Measurements from ENCODE around the gene TRIM8.

TRIM8 gene

GRCh38 chr10:102633287-102633686, 11.0 kb upstream of the TRIM8 start:
- no peak for DNase-seq

GRCh38 chr10:102633848-102634247, 10.4 kb upstream of the TRIM8 start:
- DNase-seq: no peak

DNA sequence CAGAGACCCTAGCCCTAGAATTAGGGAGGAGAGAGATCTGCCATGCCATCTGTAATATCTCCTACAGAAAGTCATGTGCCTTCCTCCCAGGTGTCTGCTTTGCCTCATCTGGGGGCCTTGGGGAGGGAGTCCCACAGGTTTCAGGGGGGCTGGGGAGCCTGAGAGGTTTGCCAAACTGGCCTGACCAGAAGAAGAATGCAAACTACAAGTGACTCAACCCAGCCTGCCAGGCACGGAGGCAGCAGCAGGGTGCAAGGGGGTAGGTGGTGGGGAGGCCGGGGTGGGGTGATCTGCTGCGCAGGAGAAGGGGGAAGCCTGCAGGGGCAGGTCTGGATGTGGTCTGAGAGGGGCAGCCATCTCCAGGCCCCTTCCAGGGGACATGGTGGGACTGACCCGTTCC, 9.6 kb upstream of the TRIM8 start:
- DNase-seq: no peak

DNA sequence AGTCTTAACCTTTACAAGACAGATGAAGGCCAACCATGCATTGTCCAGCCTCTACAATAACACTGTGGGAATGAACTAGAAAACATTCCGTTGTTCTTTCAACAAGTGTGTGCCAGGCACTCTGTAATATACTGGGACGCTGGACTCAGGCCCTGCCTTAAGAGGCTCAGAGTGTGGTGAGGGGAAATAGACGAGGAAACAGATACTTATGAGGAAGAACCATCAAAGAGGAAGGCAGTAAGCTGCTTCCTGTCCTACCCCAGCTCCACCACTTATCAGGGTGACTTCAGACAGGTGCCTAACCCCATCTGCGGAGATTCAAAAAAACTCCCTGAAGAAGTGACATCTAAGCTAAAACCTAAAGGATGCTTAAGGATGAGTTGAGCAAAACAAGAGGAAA, 8.9 kb upstream of the TRIM8 start:
- no peak for DNase-seq

DNA sequence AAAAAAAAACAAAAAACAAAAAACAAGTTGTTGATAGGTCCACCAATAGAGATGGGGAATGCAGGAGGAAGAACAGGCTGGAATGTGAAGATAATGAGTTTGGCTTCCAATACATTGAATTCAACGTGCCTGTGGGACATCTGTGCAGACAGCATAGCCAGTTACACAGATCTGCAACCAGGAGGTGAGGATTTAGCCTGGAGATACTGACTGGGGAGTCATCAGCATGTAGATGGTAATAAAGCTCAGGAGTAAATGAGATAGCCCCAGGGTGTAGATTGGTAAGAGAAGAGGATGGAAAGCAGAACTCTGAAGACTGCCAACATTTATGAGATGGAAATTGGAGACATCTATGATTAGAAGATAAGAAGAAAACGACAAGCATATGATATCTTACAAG, 4.7 kb upstream of the TRIM8 start:
- no peak for DNase-seq

DNA sequence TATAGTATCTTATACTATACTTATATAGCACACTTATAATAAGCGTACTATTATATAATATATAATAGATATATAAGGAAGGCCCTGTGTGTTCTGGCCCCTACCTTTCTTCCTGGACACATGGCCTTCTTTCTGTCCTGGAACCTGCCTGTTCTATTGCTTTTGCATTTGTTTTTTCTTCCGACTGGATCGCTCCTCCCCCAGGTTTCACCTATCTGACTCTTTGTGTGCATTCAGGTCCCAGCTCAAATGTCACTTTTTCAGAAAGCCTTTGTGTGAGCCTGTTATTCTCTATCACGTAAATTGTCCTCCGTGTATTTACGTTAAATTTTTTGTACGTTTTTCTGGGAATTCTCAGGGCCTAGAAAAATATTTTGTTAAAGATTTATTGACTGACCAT, 2.9 kb upstream of the TRIM8 start:
- DNase-seq: no peak

- peak; percentile 81 for DNase-seq
Measured at GRCh38 chr10:102641880-102642735, 2.2 kb upstream of the TRIM8 start.

DNA sequence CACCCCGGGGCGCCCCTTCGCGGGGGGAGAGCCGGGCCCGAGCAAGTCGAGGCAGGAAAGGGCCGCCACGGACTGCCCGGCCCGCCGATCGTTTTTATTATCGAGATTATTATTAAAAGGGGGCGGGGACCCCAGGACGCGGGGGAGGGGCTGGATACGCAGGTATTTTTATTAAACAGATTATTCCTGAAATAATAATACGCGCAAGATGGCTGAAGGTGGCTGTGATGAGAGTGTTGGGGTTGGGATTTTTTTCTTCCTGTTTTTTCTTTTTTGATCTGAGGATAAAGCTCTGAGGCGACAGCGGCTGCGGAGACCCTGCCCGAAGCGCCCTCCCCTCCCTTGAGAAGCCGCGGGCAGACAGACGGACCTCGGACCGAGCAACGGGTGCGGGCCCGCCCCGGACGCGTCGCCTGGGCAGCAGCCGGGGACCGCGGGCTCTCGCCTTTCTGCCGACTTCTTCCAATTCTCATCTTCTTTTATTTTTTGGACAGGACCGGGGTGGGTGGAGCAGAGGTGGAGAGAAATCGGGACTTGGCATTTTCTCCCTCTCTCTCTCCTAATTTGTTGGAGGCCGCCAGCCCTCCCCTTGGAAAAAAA, 1.4 kb upstream of the TRIM8 start:
- peak; percentile 26 for DNase-seq

- DNase-seq: peak; percentile 27
Measured at GRCh38 chr10:102643336-102644065, 778 bp upstream of the TRIM8 start.

DNA sequence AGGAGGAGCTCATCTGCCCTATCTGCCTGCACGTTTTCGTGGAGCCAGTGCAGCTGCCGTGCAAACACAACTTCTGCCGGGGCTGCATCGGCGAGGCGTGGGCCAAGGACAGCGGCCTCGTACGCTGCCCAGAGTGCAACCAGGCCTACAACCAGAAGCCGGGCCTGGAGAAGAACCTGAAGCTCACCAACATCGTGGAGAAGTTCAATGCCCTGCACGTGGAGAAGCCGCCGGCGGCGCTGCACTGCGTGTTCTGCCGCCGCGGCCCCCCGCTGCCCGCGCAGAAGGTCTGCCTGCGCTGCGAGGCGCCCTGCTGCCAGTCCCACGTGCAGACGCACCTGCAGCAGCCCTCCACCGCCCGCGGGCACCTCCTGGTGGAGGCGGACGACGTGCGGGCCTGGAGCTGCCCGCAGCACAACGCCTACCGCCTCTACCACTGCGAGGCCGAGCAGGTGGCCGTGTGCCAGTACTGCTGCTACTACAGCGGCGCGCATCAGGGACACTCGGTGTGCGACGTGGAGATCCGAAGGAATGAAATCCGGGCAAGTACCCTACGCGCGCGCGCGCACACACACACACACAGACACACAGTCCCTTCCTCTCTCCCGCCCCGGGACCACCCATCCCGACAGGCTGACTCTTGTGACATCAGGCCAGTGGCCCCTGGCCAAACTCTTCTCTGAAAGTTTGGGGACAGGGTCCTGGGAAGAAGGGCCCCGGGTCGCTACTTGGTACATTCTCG, 538 bp downstream of the TRIM8 start:
- peak; percentile 68 for DNase-seq

DNA sequence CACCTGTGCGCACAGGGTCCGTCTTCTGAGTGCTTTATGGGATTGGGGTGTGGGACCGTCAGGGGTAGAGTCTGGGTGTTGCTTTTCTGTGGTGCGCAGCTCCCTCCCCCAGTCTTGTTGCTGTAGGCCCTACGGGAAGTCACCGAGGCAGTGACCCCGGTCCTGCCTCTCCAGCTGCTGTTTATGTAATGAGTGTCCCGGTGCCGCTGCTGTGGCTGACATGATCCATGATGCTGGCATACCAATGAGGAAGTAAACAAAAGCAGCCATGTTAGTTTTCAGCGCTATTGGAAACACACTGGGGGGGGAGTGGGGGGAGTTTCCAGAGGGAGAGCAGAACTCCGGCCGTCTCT, 1.1 kb downstream of the TRIM8 start:
- DNase-seq: no peak

- DNase-seq: no peak
Measured at GRCh38 chr10:102645741-102646609, 1.7 kb downstream of the TRIM8 start.

DNA sequence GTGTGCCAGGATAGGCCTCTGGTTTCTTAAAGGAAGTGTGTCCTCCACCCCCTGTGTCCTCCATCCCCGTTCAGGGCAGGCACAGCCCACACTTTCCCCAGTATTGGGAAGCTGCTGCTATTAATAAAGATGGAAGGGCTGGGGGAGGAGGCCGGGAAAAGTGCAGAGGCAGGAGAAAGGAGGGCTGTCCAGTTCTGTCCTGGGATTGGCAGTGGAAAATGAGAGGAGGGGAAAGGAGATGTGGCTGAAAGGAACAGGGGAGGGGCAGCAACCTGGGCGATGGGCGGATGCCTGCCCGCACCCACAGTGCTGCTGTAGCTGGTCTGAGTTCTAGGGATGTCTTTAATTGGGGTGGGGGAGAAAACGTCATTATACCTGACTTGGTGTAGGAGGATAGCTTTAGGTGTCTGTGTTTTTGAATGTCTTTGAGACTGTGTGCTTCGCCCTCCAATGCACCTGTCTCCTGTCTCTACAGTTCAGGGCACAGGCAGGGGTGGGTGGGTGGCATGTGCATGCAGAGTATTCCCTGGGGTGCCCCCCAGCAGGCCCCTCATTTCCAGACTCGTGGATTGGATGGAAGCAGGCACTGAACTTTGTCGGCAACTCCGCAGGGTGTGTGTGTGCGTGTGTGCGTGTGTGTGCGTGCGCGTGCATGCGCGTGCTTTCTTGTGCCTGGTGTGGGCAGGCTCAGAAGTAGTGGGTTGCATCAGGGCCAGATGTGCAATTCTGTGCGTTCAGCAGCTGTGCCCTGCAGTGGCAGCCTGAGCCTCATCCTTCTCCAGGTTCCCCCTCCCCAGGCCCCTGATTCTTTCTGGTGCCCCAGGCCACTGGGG, 2.5 kb downstream of the TRIM8 start:
- DNase-seq: no peak

DNA sequence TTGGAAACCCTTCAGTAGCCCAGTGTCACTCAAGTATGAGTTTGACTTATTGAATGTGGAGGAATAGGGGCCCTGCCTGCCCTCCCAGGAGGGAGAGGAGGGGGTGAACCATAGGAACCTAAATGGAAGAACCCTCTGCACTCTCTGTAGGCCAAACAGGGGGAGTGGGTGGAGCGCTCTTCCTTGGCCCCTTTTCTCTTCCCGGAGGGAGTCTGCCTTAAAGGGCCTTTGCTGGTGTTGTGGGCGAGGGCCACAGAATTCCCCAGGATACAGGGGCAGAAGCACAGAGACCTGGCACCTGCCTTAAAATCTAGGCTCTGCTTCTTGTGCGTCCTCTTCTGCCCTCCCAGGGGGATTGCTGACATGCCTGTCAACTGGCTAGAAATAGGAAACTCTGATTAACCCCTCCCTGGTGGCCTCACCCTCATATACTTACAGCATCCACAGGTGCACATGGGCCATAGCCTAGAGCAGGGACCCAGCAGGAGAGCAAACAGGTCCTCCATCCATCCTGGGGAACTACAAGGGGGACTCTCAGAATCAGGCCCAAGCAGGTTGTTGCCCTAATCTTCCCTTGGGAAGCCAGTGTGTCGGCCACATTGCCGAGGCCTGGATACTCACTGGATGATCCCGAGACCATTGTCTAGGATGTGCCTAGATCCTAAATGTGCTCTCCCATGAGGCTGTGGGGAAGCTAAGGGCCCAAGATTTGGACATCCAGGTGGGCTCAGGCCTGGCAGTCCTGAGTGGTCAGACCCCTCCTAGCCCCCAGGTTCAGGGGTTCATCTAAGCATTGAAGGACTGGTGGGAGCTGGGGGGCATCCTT, 3.4 kb downstream of the TRIM8 start:
- no peak for DNase-seq

DNA sequence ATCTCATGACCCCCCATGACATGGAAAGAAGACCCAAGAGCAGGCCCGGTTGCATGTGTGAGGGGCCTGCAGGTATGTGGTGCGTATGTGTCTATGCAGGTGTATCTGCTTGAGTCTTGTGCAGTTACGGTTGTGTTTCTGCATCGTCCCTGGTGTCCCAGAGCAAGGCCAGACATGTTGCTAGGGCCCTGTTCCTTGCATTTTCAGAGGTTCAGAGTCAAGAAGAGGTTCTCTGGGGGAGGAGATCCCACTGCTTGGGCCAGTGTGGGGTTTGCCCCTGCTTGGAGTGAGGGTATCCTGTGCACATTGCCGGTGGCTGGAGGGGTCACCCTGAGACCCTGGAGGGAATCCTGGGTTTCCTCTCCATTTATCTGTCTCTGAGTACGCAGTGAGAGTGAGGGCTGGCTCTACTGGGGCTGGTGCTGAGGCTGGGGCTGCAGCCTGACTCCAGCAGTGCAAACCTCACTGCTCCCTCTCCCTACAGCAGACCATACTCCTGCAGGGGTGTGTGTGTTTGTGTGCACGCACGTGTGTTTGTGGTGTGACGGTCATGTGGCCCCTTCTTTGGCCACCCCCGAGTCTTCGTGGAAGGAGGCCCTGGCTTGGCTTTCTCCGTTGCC, 4.1 kb downstream of the TRIM8 start:
- no peak for DNase-seq

- DNase-seq: no peak
Measured at GRCh38 chr10:102648889-102649796, 4.9 kb downstream of the TRIM8 start.

- no peak for DNase-seq
Measured at GRCh38 chr10:102649797-102650654, 5.7 kb downstream of the TRIM8 start.
